B cell (primary cell): ENCODE data around the gene SLC6A6. TPM values are rescaled to one million over a fixed set of nuclear protein-coding genes. Genes with fewer than 3 reads are reported as not detected.

ENCODE experiments used
- ATAC-seq: fragments of 200-7000 bp; cut with Tn5 transposase; one replicate; pipeline ENCODE4 v1.10.0; 2021; ENCODE audit warnings: low read depth, mild to moderate bottlenecking, moderate number of reproducible peaks, moderate library complexity
- CTCF ChIA-PET: fragments of 350-600 bp; sonication (Branson Sonifier 250); formaldehyde crosslinking; loops from one replicate; lab custom pipeline; 2021; ENCODE audit warnings: antibody characterized with exemption, inconsistent platforms; lab: Charles Lee
- POLR2A ChIA-PET: fragments of 350-600 bp; sonication (Branson Sonifier 250); formaldehyde crosslinking; loops from one replicate; lab custom pipeline; 2021; ENCODE audit warnings: antibody characterized with exemption; lab: Charles Lee
- DNase-seq: peaks from one replicate; pipeline ENCODE4 v3.0.0; 2013
- H2AFZ ChIP-seq: 2 replicates; pipeline ENCODE4 v1.6.1; 2012; ENCODE audit warnings: mild to moderate bottlenecking, low read depth, low read length; ENCODE audit not compliant: insufficient read depth, poor library complexity, severe bottlenecking
- H3K27ac ChIP-seq, 2 donors: 1 replicate in 1 of 2; 2 replicates in 1 of 2; pipeline ENCODE4 v1.5.1; 2012 to 2013; ENCODE audit warnings: low read length in 2 of 2, mild to moderate bottlenecking in 2 of 2, moderate library complexity in 1 of 2
- H3K27me3 ChIP-seq, 4 experiments: fragments of 200-600 bp in 1 of 4; sonication (generic) in 1 of 4; replicated peaks in 1 of 4; 1 replicate in 2 of 4; 2 replicates in 2 of 4; pipeline versions ENCODE4 v1.6.1 to v1.7.0; 2013 to 2016; ENCODE audit warnings: low read length in 3 of 4, mild to moderate bottlenecking in 2 of 4, mixed read lengths in 1 of 4, moderate library complexity in 1 of 4; ENCODE audit not compliant: insufficient read depth in 4 of 4, control insufficient read depth in 3 of 4; ENCODE audit errors: control extremely low read depth in 1 of 4
- H3K36me3 ChIP-seq, 2 experiments: replicated peaks in 1 of 2; 1 replicate in 1 of 2; 2 replicates in 1 of 2; pipeline versions ENCODE4 v1.6.1 to v1.7.1; 2013; ENCODE audit warnings: low read length in 1 of 2; ENCODE audit not compliant: insufficient read depth in 2 of 2, control insufficient read depth in 1 of 2; ENCODE audit errors: control extremely low read depth in 1 of 2, extremely low read depth in 1 of 2
- H3K4me1 ChIP-seq, 2 donors: fragments of 200-600 bp in 1 of 2; sonication (generic) in 1 of 2; 1 replicate in 1 of 2; 2 replicates in 1 of 2; pipeline versions ENCODE4 v1.5.1 to v1.6.1; 2013 to 2017; ENCODE audit warnings: low read length in 2 of 2; ENCODE audit not compliant: control insufficient read depth in 2 of 2, insufficient read depth in 2 of 2
- H3K4me2 ChIP-seq: replicated peaks from 2 replicates; pipeline ENCODE3; 2012; ENCODE audit warnings: mild to moderate bottlenecking, low read depth, low read length; ENCODE audit not compliant: poor library complexity, severe bottlenecking
- H3K4me3 ChIP-seq, 5 experiments: fragments of 200-600 bp in 1 of 5; sonication (generic) in 1 of 5; 1 replicate in 3 of 5; 2 replicates in 2 of 5; pipeline versions ENCODE4 v1.5.1 to v1.7.0; 2011 to 2016; ENCODE audit warnings: low read length in 4 of 5, mild to moderate bottlenecking in 4 of 5, low read depth in 2 of 5, control low read depth in 1 of 5, moderate library complexity in 1 of 5; ENCODE audit not compliant: insufficient read depth in 1 of 5; ENCODE audit errors: control extremely low read depth in 1 of 5, extremely low read depth in 1 of 5
- H3K79me2 ChIP-seq: fragments of 200-600 bp; sonication (generic); one replicate; pipeline ENCODE4 v1.6.0; 2016; ENCODE audit warnings: low read length; ENCODE audit not compliant: control insufficient read depth, insufficient read depth
- H3K9ac ChIP-seq: fragments of 200-600 bp; sonication (generic); 2 replicates; pipeline ENCODE4 v1.6.1; 2017; ENCODE audit warnings: mild to moderate bottlenecking, low read length, moderate library complexity
- H3K9me3 ChIP-seq, 3 donors: one replicate each; pipeline versions ENCODE4 v1.6.1 to v1.7.1; 2013; ENCODE audit warnings: low read length in 2 of 3; ENCODE audit not compliant: control insufficient read depth in 2 of 3, insufficient read depth in 1 of 3; ENCODE audit errors: control extremely low read depth in 1 of 3
- H4K20me1 ChIP-seq: 2 replicates; pipeline ENCODE4 v1.6.0; 2012; ENCODE audit warnings: mild to moderate bottlenecking, low read length; ENCODE audit not compliant: insufficient read depth, control insufficient read depth, poor library complexity, severe bottlenecking
- H3K27ac Mint-ChIP-seq: one replicate; pipeline ENCODE4 v1.8.0; 2021; ENCODE audit warnings: mixed read lengths
- H3K27me3 Mint-ChIP-seq: one replicate; pipeline ENCODE4 v1.8.0; 2021; ENCODE audit warnings: mixed read lengths
- H3K4me1 Mint-ChIP-seq: one replicate; pipeline ENCODE4 v1.8.0; 2021; ENCODE audit warnings: mixed read lengths
- H3K4me3 Mint-ChIP-seq: one replicate; pipeline ENCODE4 v1.8.0; 2021; ENCODE audit warnings: mixed read lengths
- H3K9me3 Mint-ChIP-seq: one replicate; pipeline ENCODE4 v1.8.0; 2022; ENCODE audit warnings: mixed read lengths; ENCODE audit not compliant: insufficient read depth
- EZH2 ChIP-seq: IDR thresholded peaks from 2 replicates; pipeline ENCODE4 v1.6.1; 2012; ENCODE audit warnings: borderline replicate concordance, low read depth, mild to moderate bottlenecking, moderate library complexity, low read length; ENCODE audit not compliant: insufficient read depth, poor library complexity, severe bottlenecking
- WGBS: methylation state at CpG from one replicate; pipeline ENCODE4 v1.1.5; 2013; ENCODE audit warnings: missing lambda C conversion rate; ENCODE audit not compliant: insufficient coverage; 5-methylcytosine and 5-hydroxymethylcytosine counted together
- intact Hi-C: fragments of 100-400 bp; cut with micrococcal nuclease; formaldehyde crosslinking; loops from one replicate; pipeline ENCODE4 v1.10.0; 2022
- polyA plus RNA-seq: library from polyadenylated mRNA; depleted of rRNA; stranded (reverse); fragments of >200 nt; gene quantifications from 2 replicates; pipeline ENCODE4 v1.2.3, GENCODE V29; 2012
- total RNA-seq, 2 donors: library from RNA; stranded (reverse); fragments of 120-200 nt in 1 of 2; gene quantifications; 1 replicate in 1 of 2; 2 replicates in 1 of 2; pipeline versions ENCODE4 v1.2.3 to v1.2.4, GENCODE V29; 2013 to 2022
- TF ChIP-seq, protein P1 (sequence below): fragments of 200-600 bp; IDR thresholded peaks from one replicate; pipeline ENCODE4 v1.8.0; 2022; ENCODE audit warnings: antibody characterized with exemption, mild to moderate bottlenecking

Gene SLC6A6
- total and polyA plus RNA-seq, 2 donors (not counting 1 experiment from before 2014, with no cell fraction given), result 34.2 to 48.7 TPM

DNA sequence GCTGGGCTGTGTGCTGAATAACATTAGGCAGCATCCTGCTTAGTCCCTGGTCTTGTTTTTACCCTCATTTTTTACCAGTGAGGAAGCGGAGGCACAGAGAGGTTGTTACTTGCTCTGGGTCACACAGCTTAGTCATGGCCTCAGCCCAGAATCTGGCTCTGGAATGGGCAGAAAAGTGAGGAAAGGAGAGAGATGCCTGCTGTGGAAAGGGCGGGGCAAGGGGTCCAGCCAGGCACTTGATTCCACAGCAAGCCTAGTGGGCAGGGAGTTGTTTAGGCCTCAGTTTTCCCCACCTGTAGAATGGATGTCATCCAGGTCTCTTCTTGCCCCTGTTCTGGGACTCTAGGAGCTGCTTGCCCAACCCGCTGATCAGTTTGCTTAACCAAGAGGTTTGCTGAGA lies 35.9 kb downstream of the SLC6A6 start:
- Mint-ChIP-seq H3K9me3 (no peaks in the 10 kb centered on the region), H3K4me3 (no peak overlapping the region), H3K27ac (no peak overlapping the region), H3K27me3 (no peaks in the 10 kb centered on the region), H3K4me1 (peaks cover 55% of the 10 kb centered on the region)
- Histone ChIP-seq H4K20me1 (peaks cover 44% of the 10 kb centered on the region), H3K36me3 (peaks cover 0 to under 1% of the 10 kb centered on the region in 2 experiments), H3K4me2 (no peak overlapping the region), H3K9ac (no peak overlapping the region), H3K4me3 (no peak overlapping the region), H2AFZ (no peak overlapping the region), H3K9me3 (no peaks in the 10 kb centered on the region), H3K79me2 (peaks cover 81% of the 10 kb centered on the region), H3K27me3 (no peaks in the 10 kb centered on the region), H3K27ac (no peak overlapping the region), H3K4me1 (peaks cover 32 to 53% of the 10 kb centered on the region in 2 donors)
- DNase-seq (no peak), ATAC-seq (no peak)
- WGBS, result 100% methylated on average over 3 of the region's 3 CpGs
- TF ChIP-seq, protein P1, sequence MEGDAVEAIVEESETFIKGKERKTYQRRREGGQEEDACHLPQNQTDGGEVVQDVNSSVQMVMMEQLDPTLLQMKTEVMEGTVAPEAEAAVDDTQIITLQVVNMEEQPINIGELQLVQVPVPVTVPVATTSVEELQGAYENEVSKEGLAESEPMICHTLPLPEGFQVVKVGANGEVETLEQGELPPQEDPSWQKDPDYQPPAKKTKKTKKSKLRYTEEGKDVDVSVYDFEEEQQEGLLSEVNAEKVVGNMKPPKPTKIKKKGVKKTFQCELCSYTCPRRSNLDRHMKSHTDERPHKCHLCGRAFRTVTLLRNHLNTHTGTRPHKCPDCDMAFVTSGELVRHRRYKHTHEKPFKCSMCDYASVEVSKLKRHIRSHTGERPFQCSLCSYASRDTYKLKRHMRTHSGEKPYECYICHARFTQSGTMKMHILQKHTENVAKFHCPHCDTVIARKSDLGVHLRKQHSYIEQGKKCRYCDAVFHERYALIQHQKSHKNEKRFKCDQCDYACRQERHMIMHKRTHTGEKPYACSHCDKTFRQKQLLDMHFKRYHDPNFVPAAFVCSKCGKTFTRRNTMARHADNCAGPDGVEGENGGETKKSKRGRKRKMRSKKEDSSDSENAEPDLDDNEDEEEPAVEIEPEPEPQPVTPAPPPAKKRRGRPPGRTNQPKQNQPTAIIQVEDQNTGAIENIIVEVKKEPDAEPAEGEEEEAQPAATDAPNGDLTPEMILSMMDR, result no peak
- no peak for TF ChIP-seq EZH2
- CTCF ChIA-PET, result interaction anchor here (2.2 to 2.7 kb wide), 2 partner anchors 23 to 29 kb away, joined by 10 to 11 read pairs; no protein-coding TSS in a partner anchor
- intact Hi-C loops, result no loop called here
- POLR2A ChIA-PET, result no interaction called here

DNA sequence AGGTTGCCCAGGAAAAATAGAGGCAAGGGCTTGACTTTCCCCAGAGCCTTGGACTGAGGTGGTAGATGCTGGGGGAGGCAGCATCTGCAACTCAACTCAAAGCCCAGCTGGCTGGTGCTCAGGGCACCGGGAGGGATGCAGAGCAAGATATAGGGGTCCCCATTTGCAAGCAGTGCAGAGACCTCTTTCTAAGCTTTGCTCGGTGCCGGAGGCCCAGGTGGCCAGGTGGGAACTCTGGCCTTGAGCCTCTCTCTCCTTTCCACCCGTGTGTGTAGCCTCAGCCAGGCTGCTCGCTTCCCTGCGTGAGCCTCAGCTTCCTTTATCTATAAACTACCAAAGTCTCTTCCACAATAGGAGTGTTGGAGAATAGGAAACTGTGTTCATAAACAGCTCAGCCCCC lies 36.5 kb downstream of the SLC6A6 start:
- H3K27me3 Mint-ChIP-seq, result no peaks in the 10 kb centered on the region
- Histone ChIP-seq H2AFZ (no peak overlapping the region), H3K4me3 (no peak overlapping the region), H3K9me3 (no peaks in the 10 kb centered on the region), H3K27me3 (no peaks in the 10 kb centered on the region), H3K27ac (no peak overlapping the region), H3K4me2 (peak overlapping the region; percentile 58), H3K79me2 (peaks cover 75% of the 10 kb centered on the region), H3K9ac (no peak overlapping the region), H4K20me1 (peaks cover 44% of the 10 kb centered on the region), H3K36me3 (peaks cover 0 to 7% of the 10 kb centered on the region in 2 experiments), H3K4me1 (peaks cover 26 to 46% of the 10 kb centered on the region in 2 donors)
- ChIA-PET CTCF (interaction anchor here (1.0 to 2.7 kb wide), 4 partner anchors 23 to 178 kb away, joined by 3 to 11 read pairs (median 6); no protein-coding TSS in a partner anchor), POLR2A (no interaction called here)
- DNase-seq (no peak), ATAC-seq (no peak)
- WGBS, result 46% methylated on average over 3 of the region's 6 CpGs
- H3K4me3 Mint-ChIP-seq, result no peak overlapping the region
- peaks cover 50% of the 10 kb centered on the region for H3K4me1 Mint-ChIP-seq
- H3K9me3 Mint-ChIP-seq, result no peaks in the 10 kb centered on the region
- intact Hi-C loops, result no loop called here
- no peak overlapping the region for H3K27ac Mint-ChIP-seq
- TF ChIP-seq, protein P1, result no peak
- no peak for TF ChIP-seq EZH2
